IPS-15b (cell line): ENCODE data around the gene BCL2L11.

Experiments
- H3K27me3 ChIP-seq: one replicate; pipeline ENCODE4 v1.6.1; 2013; ENCODE audit warnings: low read length; ENCODE audit not compliant: control insufficient read depth, insufficient read depth
- H3K36me3 ChIP-seq: one replicate; pipeline ENCODE4 v1.6.1; 2013; ENCODE audit warnings: low read length; ENCODE audit not compliant: control insufficient read depth, insufficient read depth
- H3K4me1 ChIP-seq: one replicate; pipeline ENCODE4 v1.6.1; 2013; ENCODE audit warnings: mild to moderate bottlenecking, low read length; ENCODE audit not compliant: control insufficient read depth, insufficient read depth
- H3K4me3 ChIP-seq: one replicate; pipeline ENCODE4 v1.5.1; 2013; ENCODE audit warnings: low read depth, low read length
- H3K9ac ChIP-seq: one replicate; pipeline ENCODE4 v1.6.1; 2013; ENCODE audit warnings: low read depth, mild to moderate bottlenecking, low read length
- H3K9me3 ChIP-seq: one replicate; pipeline ENCODE4 v1.6.1; 2013; ENCODE audit warnings: mild to moderate bottlenecking, low read length; ENCODE audit not compliant: control insufficient read depth, insufficient read depth

Gene BCL2L11

DNA sequence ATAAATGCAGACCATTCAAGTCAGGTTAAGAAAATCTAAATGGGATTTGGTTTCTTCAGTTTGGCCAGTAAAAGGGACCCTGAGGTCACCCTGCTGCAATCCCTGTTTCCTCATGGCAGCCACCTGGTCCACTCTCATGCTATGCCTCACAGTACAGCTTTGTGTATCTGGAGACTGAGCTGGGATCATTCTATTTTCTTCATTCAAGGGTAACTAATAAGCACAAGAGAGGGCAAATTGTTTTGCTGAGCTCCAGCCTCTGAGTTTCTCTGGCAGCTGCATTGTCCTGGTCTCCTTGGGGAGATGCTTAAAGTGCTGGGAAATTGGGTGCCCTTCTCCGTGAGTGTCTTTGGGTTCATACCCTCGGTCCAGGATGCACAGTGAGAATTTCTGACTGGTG lies 18.5 kb upstream of the BCL2L11 start:
- Histone ChIP-seq H3K4me1 (no peaks in the 10 kb centered on the region), H3K9me3 (no peaks in the 10 kb centered on the region), H3K36me3 (no peaks in the 10 kb centered on the region), H3K4me3 (no peak overlapping the region), H3K9ac (no peak overlapping the region), H3K27me3 (no peaks in the 10 kb centered on the region)

DNA sequence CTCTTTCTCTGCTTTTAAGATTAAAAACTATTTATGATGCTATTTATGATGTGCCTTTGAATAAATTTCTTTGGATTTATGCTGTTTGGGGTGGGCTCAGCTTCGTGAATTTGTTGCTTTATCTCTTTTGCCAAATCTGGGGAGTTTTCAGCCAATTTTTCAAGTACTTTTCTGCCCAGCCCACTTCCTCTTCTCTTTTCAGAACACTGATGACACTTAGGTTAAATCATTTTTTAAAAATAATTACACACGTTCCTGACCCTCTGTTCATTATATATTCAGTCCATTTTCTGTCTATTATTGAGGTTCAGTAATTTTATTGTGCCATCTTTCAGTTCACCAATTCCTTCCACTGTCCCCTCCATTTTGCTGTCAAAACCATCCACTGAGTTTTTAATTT lies 14.8 kb upstream of the BCL2L11 start:
- Histone ChIP-seq H3K9me3 (no peaks in the 10 kb centered on the region), H3K4me1 (no peaks in the 10 kb centered on the region), H3K27me3 (no peaks in the 10 kb centered on the region), H3K36me3 (no peaks in the 10 kb centered on the region), H3K9ac (no peak overlapping the region), H3K4me3 (no peak overlapping the region)

DNA sequence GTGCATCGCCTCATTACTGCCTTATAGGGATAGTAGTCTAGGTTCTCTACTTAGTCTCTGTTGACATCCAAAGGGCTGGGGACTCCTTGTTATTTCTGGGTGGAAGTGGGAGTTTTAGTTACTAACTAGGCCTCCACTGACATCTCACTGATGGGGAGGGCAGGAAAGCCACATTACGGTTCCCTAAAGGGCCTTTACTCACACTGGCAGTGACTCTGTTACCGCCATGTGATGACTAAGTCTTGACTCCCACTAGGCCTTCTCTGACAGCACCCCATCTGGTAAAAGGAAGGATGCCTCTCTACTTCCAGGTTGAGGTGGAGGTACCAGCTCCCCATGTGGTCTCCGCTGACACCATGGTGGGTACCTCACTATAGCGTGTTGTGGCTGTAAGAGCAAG lies 14.0 kb upstream of the BCL2L11 start:
- H3K9ac ChIP-seq, result no peak overlapping the region
- no peaks in the 10 kb centered on the region for H3K4me1 ChIP-seq
- H3K4me3 ChIP-seq, result no peak overlapping the region
- H3K36me3 ChIP-seq, result no peaks in the 10 kb centered on the region
- no peaks in the 10 kb centered on the region for H3K9me3 ChIP-seq
- H3K27me3 ChIP-seq, result no peaks in the 10 kb centered on the region

DNA sequence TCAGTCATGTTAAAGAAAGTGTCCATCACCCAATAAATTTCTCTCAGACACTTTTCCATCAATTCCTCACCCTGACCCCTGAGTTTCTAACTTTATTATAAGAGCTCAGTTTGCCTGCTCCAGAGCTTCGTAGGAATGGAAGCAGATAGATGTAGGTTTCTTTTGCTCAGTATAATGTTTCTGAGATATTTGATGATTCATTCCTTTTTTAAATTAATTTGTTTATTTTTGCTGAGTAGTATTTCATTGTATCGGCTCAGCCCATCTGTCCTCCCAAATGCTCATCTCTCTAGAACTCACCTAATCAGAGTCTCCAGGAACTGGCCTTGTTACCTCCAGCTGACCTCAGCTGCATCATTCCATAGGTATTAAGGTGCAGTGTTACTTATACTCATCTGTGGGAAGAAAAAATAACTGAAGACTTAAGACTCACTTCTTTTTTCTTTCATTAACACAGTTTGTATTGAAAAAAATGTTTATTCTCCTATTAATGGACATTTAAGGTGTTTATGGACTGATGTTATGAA lies 11.9 kb upstream of the BCL2L11 start:
- no peak overlapping the region for H3K9ac ChIP-seq
- H3K9me3 ChIP-seq, result no peaks in the 10 kb centered on the region
- no peaks in the 10 kb centered on the region for H3K4me1 ChIP-seq
- no peak overlapping the region for H3K4me3 ChIP-seq
- H3K36me3 ChIP-seq, result no peaks in the 10 kb centered on the region
- no peaks in the 10 kb centered on the region for H3K27me3 ChIP-seq

DNA sequence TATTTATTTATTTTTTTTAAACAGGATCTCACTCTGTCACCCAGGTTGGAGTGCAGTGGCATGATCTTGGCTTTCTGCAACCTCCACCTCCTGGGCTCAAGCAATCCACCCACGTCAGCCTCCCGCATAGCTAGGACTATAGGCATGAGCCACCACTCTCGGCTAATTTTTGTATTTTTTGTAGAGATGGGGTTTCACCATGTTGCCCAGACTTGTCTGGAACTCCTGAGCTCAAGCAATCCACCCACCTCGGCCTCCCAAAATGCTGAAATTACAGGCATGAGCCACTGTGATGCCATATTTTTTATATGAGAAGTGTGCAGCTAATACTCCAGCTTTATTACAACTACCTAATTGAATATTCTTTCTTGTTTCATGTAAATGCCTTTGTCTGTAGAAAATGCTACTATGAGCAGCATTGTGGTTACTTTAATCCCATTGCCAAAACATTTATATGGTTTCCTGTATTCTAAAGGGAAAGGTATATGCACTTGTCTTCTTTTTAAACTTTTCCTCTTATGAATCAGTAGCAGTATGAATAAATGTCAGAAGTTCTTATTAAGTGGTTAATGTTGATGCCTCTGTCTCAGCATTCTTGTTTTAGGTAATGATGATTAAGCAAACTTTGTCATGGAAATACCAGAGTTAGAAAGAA lies 9.5 kb upstream of the BCL2L11 start:
- peaks cover 2% of the 10 kb centered on the region for H3K27me3 ChIP-seq
- H3K36me3 ChIP-seq, result no peaks in the 10 kb centered on the region
- H3K9me3 ChIP-seq, result no peaks in the 10 kb centered on the region
- H3K9ac ChIP-seq, result no peak overlapping the region
- no peaks in the 10 kb centered on the region for H3K4me1 ChIP-seq
- H3K4me3 ChIP-seq, result no peak overlapping the region

DNA sequence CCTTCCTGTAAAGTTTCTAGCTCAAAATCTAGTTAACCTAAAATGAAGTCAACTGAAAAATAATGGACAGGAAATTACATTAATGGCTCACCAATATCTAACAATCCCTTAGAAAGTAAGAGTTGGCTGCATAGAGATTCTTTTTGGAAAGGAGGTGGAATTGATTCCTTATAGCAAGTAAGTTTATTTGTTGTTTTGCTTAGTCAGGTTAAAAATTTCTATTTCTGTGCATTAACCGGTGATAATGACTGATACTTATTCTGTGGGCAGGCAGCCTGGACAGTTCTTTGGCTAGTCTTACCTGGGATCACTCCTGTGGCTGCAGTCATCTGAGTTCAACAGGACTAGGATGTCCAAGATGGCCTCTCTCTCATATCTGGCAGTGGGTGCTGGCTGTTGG lies 6.9 kb upstream of the BCL2L11 start:
- H3K27me3 ChIP-seq, result peaks cover 14% of the 10 kb centered on the region

DNA sequence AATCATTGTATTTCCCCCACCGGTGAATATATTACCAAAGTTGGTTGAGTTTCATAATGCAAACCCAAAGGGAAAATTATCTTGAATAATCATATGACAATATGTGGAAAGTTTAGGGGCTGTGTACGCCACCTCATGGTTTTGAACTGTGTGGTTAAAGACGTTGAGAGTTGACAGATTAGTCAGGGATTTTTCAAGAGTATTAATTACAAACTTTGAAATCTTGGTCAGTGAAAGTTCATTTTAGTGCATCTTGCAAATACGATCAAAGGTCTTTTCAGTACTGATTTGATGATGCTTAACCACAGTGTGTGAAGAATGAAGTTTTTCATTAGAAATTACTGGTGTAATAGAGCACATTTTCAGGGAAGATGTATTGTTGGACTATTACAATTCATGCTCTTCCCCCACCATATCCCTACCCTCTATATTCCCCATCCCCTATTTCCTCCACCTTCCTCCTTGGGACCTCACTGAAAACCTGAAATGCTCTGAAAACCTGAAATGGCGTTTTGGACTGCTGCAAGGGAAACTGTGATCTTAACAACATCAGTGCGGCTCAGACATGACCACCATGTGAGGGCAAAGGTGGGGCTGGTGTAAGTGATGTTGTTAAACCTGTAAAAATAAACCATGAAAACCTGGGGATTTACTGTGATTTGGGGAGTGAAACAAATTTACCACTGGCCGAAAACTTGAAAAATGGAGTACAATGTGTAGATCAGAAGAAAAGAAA lies 4.5 kb upstream of the BCL2L11 start:
- Histone ChIP-seq H3K36me3 (no peaks in the 10 kb centered on the region), H3K27me3 (peaks cover 28% of the 10 kb centered on the region), H3K4me3 (no peak overlapping the region), H3K4me1 (no peaks in the 10 kb centered on the region), H3K9me3 (no peaks in the 10 kb centered on the region), H3K9ac (no peak overlapping the region)

More for the DNA sequence above, 6.9 kb upstream of the BCL2L11 start:
- Histone ChIP-seq H3K36me3 (no peaks in the 10 kb centered on the region), H3K4me3 (no peak overlapping the region), H3K4me1 (no peaks in the 10 kb centered on the region), H3K9ac (no peak overlapping the region), H3K9me3 (no peaks in the 10 kb centered on the region)

DNA sequence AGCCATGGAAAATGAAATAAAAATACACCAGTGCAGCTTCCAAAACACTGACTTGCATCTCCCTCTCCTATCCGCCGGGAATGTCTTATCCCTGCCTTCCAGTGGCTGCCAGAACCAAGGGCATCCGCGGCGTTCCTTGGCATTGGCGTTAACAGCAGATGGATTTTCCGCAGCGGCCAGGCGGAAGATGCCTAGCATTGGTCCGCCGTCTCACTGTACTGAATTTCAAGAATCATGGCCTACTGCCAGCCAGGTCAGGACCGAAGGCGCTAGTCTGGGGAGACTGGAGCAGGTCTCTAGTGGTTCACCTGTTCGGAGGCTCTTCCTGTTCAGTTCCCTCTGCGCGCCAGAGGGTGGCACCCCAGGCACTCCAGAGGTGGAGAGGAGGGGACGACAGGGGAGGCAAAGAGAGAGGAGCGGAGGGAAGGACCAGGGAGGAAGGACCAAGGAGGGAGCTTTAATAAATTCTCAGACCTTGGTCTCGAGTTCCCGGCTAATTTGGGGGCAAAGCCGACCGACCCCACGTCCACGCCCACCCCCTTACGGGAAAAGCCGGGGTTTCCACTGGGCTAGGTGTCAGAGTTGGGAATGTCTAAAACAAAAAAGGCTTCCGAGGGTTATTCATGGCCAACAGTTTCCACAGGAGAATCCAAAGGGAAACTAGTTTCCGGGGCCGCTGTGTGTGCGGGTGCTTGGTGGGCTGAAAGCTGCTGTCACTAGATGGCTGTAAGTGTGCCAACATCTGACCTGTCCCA lies 3.7 kb upstream of the BCL2L11 start:
- Histone ChIP-seq H3K36me3 (no peaks in the 10 kb centered on the region), H3K4me3 (peak overlapping the region; percentile 54), H3K9me3 (no peaks in the 10 kb centered on the region), H3K9ac (no peak overlapping the region), H3K27me3 (peaks cover 34% of the 10 kb centered on the region), H3K4me1 (no peaks in the 10 kb centered on the region)

DNA sequence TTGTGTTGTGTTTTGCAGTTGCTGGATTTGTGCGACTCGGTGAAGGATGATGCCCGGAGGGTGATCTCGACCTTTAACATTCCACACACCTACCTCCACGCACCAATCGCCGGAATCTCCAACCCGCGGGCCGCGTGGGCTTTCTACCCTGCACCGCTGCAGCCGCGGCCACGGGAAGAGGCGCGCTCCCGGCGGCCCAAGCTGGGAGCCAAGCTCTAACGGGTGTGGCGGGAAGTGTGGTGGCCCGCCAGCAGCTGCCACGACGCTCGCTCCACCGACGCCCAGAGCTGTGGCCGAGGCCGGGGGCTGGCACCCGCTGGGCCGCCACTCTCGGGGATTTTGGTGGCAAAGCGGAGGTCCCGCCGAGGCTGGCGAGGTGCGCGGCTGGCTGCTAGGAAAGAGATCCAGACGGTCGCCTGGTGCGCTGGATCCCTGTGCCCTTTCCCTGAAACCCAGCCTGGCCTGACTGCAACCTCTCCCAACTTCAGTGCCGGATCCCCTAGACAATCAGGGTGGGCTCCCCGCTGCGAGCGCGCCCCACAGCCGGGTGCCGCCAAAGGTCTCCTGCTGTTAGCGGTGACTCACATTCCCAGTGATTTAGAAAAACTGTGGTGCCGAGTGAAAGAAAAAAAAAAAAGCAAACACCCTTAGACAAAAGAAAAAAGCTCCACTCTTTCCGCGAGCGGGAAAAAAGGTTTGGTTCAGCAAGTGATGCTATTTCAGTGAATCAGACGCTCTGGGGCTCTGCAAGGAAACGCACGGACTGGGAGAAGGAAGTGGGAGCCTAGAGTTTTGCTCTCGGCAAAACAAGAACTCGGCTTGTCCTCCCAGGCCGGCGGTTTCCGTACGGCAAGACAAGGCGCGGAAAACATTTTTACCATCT lies 2.9 kb upstream of the BCL2L11 start:
- Histone ChIP-seq H3K9ac (no peak overlapping the region), H3K27me3 (peaks cover 34% of the 10 kb centered on the region)

DNA sequence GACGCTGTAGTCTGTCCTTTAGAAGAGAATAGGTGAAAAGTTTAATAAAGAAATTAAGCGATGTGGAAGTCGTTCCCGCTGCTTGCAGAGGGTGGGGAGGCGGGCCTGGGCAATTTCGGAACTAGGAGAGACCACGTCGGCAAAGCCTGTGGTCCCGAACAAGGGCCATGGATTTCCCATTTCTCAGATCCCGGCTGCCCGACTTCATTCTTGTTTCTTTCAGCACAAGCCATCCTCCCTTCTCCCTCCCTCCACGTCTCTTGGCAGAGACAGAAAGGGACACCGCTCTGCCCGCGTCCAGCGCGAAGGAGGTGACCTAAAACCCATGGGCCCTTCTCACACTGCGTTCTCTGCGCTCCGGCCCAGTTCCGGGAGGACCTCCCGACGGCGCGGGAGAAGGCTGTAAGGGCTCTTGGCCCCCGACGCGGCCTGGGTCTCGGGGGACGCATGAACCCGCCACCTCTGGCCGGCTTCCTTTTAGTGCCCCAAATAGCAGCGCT lies 2.2 kb upstream of the BCL2L11 start:
- peaks cover 34% of the 10 kb centered on the region for H3K27me3 ChIP-seq
- H3K4me3 ChIP-seq, result peak overlapping the region; percentile 54
- peak overlapping the region; percentile 37 for H3K9ac ChIP-seq
- H3K4me1 ChIP-seq, result no peaks in the 10 kb centered on the region
- no peaks in the 10 kb centered on the region for H3K36me3 ChIP-seq
- no peaks in the 10 kb centered on the region for H3K9me3 ChIP-seq

More for the DNA sequence above, 2.9 kb upstream of the BCL2L11 start:
- Histone ChIP-seq H3K4me3 (peak overlapping the region; percentile 54), H3K4me1 (no peaks in the 10 kb centered on the region), H3K9me3 (no peaks in the 10 kb centered on the region), H3K36me3 (no peaks in the 10 kb centered on the region)
